ENCODE measurements around the gene VPS72.

GRCh38 chr1:151147132-151147503, 42.9 kb downstream of the VPS72 start:
- TF ChIP-seq, protein P1, sequence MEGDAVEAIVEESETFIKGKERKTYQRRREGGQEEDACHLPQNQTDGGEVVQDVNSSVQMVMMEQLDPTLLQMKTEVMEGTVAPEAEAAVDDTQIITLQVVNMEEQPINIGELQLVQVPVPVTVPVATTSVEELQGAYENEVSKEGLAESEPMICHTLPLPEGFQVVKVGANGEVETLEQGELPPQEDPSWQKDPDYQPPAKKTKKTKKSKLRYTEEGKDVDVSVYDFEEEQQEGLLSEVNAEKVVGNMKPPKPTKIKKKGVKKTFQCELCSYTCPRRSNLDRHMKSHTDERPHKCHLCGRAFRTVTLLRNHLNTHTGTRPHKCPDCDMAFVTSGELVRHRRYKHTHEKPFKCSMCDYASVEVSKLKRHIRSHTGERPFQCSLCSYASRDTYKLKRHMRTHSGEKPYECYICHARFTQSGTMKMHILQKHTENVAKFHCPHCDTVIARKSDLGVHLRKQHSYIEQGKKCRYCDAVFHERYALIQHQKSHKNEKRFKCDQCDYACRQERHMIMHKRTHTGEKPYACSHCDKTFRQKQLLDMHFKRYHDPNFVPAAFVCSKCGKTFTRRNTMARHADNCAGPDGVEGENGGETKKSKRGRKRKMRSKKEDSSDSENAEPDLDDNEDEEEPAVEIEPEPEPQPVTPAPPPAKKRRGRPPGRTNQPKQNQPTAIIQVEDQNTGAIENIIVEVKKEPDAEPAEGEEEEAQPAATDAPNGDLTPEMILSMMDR (IDR thresholded peaks at IDR 0.05; ENCODE audit: low read depth, low read length): no peak
- TF ChIP-seq POLR2A (IDR thresholded peaks at IDR 0.05; ENCODE audit: extremely low read depth, insufficient read length) (no peak), MYC (IDR thresholded peaks at IDR 0.05; ENCODE audit: low read depth, low read length) (no peak)
- TF ChIP-seq, protein P2, sequence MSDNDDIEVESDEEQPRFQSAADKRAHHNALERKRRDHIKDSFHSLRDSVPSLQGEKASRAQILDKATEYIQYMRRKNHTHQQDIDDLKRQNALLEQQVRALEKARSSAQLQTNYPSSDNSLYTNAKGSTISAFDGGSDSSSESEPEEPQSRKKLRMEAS (IDR thresholded peaks at IDR 0.05; ENCODE audit: low read depth, low read length): no peak

Data from NB4 (cell line).